IPS DF 19.7 (cell line): ENCODE data around the gene KRT222.

Source experiments
- DNase-seq: peaks from one replicate; pipeline ENCODE4 v3.0.0-alpha.2; 2013; ENCODE audit warnings: low read depth, low spot score

The KRT222 gene

DNA sequence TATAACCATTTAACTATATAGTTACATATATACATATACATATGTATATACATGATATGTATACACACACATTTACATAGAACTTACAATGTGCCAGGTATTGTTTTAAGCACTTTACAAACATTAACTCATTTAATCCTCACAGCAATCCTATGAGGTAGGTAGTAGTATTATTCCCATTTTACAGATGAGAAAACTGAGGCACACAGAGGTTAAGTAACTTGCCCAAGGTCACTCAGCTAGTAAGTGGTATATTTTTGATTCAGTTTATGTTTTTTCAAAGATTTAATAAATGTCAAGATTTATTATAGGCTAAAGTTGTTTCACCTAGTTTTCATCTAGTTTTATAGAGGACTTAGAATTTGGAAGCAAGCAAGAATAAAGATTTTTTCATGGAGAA, 6.6 kb downstream of the KRT222 start:
- no peak for DNase-seq

DNA sequence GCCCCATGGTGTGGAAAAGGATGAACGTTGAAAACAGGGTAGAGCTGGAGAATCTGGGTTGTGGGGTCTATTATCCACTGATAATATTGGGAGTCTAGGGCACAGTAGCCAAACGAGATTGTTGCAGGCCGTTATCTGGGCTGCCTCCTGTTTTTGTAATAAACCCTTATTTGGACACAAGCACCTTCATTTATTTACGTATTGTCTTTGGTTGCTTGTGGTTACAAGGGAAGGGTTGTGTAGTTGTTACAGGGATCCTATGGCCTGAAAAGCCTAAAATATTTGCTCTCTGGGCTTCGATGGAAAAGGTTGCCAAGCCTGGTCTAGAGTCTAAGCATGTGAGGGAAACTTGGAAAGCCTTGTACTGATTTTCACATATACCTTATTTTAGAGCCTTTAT, 13.0 kb downstream of the KRT222 start:
- no peak for DNase-seq

DNA sequence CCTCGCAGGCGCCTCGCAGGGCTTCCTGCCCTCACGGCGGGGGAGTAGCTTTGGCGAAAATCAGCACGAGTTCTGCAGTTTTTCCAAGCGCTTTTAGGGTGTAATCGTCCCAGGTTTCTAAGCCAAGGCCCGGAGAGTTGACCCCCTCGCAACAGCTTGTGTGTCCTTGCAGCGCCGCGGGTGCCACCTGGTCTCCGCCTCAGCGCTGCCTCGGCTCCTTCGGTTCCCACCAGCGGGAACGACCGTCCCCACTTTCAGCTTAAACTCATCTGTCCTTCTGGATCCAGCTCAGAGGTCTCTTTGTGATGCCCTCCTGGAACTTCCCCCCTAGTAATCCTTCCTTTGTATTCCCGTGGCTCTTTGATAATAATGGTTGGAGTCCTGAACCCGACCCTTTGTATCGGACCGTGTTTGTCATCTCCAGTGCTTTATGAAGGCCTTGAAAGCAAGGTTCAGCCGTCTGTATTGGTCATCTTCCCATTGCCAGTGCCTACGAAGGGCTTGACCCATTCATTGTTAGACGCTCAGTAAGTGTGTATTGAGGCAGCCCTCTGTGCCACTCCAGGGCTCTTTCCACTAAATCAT, 16.5 kb downstream of the KRT222 start:
- no peak for DNase-seq

DNA sequence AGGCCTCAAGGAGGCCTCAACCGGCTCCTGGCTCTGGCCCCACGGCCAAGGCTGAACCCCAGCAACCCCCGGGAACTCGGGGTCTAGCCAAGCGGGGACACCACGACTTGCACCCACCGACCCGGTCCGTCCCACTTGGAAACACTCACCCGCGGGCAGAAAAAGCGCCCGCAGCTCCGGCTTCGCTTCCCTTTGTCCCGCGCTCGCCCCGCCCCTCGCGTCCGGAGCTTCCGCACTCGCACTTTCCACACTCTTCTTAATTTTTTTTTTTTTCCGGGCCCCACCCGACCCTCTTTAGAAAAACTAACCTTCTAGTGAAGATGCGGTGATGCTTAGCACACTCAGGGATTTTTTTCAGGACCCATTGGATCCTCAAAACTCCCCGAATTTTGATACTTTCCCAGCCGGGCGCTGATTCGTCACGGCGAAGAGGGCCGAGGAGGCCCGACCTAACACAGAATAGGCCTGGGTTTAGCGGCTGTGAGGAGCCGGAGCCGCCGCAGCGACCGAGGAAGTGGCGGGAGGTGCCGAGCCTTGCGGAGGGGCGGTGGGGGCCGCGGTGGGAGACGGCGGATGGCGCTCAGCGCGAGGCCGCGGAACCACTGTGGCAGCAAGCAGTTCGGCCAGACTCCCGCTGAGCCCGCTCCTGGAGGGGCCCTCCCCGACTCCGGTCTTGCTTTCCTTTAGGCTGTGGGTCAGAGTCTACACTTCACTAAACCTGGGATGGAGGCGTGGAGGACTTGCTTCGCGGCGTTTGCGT, 17.2 kb downstream of the KRT222 start, which contains the start of gene SMARCE1:
TSS of gene SMARCE1 (minus strand) at position 195 of the 760 bp plus-strand sequence. CDS start 2,016 bp downstream, outside the sequence.
- DNase-seq = peak; percentile 25

DNA sequence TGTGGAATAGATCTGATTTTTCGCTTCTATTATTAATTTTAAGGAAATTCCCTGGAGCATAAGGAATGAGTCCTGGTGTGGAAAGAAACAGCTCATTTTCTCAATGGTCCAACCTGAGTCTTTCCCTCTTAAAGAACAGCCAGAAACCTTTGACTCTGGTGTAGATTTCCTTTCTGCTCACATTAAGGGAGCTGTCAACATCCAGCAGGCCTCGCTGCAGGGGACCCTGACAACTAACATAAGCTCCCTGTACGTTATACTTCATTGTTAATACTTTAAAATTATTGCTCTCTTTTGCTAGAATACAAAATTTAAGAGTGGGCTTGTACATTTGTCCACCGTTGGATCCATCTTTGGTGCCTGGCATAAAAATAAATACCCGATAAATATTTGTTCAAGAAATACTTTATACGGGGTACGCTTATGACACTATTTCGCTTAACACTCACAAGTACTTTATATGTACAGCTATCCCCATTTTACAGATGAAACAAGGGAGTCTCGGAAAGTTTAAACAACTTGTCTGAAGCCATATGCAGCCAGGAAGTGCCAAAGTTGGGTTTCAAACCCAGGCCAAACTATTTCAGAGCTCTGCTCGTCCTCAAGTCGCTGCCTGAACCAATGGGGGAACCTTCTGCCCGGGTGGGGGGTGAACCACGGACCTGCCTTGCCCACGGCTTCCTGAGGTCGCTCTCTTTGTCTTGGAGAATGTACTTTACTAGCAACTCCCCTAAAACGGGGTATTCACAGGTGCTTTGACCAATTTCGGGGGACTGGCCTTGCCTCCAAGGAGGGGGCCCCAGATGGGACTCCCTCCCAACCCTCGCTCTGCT, 18.0 kb downstream of the KRT222 start:
- no peak for DNase-seq

DNA sequence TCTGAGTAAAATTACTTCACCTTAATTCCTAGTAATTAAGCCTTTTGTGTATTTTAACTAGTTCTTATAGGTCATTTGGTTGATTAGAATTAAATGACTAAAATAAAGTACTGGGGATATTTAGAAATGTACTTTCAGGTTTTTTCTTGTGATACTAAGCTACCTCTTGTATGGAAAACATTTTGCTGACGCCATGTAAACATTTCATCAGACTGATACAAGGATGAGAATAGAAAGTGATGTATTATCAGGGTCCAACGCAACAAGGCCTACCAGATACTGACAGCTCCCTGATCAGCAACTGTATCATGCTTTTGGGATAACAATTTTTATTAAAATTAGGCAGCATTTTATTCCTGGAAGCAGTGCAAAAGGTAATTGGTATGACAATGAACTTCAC, 19.0 kb downstream of the KRT222 start:
- DNase-seq = no peak

DNA sequence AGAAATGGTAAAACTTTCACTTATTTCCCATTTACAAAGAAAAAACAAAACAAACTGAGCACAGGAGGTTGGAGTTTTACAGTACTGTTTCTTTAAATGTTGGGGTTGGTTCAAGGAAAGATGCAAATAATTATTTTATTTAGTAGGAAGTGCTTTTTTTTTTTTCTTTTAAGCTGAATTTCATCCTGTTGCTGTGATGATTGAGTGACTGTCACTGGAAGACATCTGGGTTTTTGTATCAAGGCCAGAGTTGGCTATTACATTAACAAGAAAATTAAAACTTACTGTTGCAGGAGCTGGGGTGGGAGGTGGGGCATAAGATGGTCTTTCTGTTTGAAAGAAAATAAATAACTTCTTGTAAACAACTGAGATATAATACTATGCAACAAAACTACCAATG, 19.7 kb downstream of the KRT222 start:
- DNase-seq = no peak

DNA sequence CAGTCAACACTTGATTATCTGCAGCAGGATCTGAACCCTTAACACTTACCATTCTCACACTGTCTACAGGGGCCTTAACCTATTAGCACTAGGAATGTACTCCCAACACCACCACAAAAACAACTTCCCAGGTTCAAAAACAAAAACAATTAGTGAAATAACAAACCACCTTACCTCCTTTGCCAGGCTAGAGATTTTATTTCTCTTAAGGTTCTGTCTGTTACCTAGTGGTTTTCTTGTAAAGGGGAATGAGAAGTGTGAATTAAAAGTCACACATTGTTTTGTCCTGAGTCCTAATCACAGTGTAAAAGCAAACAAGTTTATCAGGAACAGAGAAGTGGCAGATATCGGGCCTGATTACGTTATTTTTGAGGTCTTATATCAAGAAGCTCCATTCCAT, 27.0 kb downstream of the KRT222 start:
- DNase-seq = no peak

DNA sequence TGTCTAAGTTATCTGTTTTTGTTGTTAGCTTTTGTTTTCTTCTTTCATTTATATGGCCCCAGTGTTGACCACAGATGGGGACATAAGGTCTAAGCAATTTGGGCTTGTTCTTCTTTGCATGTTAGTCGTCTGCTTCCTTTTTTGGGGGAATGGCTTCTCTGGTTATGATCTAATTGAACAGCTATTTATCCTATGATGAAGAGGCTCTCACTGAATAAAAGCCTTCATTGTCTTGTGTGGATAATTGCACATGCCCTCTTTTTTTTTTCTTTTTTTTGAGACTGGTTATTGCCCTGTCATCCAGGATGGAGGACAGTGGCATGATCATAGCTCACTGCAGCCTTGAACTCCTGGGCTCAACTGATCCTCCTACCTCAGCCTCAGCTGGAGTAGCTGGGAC, 31.1 kb downstream of the KRT222 start:
- no peak for DNase-seq

DNA sequence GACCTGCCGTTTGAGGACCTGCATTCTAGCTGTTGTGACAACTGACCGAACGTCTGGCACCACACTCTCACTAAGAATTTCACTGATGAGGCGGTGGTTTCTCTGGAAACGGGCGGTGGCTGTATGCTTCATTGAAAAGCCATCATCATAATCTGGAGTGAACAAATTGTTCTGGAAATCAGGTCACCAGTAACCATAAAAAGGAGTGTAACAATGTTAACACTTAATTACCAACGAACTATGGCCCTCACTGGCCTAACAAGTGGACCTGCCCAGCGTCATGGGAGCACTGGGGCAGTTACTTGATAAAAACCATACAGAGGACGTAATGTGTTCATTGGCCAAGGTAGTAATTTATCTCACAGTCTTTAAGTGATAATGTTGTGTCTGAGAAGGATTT, 32.8 kb downstream of the KRT222 start:
- DNase-seq = no peak

DNA sequence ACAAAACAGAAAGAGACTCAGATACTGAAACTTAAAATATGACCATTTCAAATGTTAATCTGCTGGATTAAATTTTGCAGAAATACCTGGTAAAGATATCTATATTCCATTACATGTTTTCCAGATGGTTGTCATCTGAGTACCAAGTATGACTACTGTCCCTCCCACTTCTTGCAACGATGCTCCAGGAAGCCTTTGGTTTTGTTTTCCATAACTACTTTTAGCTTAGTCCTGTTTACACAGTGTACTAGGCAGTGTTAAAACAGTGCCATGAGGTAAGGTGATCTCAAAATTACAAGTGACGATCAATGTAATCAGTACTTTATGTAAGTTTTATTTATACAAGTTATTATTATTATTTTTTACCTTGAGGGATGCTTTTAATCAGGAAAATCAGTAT, 35.1 kb downstream of the KRT222 start:
- no peak for DNase-seq

DNA sequence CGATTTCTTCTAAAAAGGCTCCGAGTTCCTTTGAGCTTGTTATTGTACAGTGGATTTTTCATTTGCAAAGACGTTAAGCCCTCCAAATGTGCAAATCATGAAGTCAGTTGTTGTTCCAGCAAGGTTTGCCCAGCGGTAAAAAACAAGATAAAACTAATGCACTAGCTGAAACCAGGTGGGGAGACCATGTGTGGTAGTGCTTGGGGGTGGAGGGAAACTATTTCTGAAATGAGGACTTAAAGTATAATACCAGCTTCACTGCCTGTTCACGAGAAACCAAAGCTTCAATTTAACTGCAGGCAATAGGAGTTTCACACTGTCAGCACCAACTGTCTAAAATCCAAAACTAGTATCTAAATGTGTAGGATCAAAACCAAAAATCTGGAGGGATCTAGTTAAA, 39.7 kb downstream of the KRT222 start:
- no peak for DNase-seq

DNA sequence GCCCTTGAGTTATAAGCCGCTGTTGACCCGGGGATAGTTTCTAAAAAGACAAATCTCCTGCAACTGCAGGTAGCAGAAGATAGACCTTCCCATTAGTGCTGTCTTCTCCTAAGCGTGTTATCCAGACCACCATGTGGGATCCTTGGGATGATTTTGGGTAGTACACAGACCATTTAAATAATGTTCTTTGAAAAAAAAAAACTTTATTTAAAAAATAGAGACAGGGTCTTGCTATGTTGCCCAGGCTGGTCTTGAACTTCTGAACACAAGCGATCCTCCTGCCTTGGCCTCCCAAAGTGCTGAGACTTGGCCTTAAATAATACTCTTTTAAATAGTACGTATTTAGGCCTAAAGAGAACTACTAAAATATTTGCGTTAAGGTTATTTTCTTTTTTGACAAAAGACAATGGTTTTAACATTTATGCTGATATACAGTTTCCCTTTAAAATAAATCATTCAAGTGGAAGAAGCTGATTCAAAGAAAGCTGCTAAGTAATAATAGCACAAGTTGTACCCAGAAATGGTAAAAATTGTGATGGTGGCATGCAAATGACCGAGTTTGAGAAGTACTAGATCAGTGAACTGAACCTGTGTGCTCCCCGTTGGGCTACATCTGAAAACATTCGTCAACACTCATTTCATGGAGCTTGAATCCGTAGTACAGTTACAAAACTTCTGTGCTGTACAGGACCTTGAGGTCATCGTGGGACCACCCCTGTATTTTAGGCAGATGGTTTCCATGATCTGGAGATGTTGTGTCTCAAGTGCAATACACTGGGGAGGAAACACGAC, 41.4 kb downstream of the KRT222 start:
- DNase-seq = no peak

DNA sequence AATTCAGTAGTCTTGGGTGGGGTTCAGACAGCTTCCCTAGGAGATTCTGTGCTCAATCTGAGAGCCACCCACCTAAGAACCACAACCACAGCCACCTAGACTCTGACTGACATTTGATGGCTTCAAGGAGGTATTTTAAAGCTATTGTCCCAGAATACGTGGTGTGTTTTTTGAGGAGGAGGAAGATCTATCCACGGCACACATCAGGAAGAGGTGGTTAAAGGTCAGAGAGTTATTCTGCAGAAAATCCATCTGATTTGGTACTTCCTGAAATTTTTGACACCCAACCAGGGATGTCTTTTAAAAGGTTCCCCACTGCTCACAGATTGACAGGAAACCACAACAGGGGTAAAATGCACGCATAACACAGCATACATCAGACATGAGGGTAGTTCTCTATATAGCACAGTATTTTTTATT, 42.5 kb downstream of the KRT222 start:
- DNase-seq = no peak

DNA sequence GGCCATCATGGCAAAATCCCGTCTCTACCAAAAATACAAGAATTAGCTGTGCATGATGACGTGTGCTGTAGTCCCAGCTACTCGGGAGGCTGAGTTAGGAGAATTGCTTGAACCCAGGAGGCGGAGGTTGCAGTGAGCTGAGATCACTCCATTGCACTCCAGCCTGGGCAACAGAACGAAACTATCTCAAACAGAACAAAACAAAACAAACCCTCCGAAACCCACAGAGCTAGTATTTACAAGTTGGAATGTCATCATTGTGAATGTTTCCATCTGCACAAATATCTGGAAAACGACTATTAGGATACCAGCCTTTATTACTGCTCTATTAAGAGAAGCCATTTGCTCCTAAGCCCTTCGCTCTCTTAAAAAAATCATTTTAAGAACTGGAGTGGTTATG, 43.4 kb downstream of the KRT222 start:
- DNase-seq = no peak

DNA sequence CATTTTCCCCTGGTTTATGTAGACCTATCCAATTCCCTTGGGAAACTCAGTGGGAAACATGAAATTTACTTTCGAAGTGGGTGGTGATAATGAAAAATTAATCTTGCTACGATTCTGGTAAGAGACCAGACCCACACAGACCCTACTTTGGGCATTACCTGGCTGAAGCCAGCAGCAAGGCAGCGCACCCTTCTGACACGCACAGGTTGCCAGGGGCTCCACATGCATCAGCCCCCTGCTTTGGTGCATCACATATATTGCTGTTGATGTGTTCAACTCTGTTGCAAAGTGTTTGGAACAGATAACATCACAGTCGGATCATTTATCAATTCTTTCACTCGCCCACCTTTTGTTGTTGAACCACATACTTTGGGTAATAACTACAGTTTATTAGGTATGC, 44.0 kb downstream of the KRT222 start:
- no peak for DNase-seq

DNA sequence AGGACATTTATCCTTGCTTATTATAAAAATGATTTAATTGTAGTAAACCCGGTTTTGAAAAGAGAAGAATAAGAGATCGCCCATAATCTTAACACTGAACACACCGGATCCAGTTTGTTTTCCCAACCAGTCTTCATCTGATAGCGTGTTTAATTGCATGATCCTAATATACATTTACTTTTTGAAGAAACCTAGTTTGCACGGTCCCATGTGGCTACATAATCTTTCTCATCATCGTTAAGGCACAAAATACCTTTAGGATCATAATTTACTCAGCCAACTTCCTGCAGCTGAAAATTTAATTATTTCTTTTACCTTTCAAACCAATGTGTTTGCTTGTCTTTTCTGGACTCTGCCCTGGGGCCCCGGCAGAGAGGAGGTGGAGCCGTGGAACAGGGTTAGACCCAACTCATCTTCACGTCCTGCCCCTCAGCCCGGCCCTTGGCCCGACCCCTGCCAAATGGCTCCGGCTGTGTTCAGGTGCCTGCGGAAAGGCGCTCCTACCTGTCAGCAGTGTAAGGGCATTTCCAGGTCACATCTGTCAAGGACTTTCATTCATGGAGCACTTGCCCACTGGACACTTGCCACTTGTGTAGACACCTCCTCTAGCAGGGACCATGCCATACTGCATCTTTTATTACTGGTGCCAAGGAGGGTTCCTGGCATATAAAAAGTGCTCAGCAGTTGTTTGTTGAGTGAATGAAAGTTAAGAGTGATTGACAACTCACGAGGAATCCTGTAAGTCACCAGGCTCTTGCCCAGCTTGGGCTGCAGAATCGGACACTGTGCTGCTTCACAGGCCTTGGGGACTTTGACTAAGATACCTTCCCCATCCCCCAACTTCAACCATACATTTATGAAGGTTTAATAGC, 46.0 kb downstream of the KRT222 start:
- DNase-seq = no peak

DNA sequence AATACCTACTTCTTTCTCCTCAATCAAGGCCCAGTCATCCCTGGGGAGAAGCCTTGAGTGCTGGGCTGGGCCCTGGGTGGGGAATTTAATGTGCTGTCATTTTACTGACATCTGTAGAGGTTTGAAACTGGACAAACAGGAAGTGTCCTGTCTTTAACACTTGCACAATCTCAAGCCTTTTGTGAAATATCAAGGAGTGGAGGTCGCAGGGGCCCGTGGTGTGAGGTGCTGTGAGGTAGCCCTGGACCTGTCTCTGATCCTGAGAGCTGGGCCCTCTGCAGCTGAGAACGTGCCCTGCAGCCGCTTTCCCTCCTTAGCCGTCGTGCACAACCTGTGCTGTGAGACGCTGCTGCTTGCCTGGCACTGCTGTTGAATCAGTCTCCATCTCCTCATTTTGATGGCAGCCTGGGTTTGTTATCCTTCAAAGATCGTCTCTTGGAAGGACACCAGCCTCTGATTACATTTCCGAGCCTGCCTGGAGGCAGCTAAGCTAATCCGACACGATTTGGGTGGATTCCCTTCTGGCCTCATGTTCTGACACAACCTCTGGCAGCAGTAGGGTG, 47.2 kb downstream of the KRT222 start:
- no peak for DNase-seq

DNA sequence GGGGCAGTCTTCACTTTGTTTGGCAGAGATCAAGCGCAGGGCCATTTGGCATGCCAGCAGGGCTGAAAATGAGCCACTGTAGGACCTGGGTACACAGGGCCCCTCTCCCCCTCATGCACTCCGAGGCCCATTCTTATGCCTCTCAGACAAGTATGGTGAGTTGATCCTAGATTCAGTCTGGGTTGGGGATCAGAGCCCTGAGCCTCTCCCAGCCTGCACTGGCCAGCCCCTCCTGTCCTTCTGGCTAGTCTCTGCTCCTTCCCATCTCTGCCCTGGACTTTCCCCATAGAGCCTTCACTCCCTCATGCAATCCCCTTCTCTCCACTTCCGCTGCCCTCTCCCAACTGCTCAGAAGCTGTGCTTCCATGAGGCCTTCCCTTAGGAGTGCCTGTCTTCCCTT, 48.4 kb downstream of the KRT222 start:
- no peak for DNase-seq

DNA sequence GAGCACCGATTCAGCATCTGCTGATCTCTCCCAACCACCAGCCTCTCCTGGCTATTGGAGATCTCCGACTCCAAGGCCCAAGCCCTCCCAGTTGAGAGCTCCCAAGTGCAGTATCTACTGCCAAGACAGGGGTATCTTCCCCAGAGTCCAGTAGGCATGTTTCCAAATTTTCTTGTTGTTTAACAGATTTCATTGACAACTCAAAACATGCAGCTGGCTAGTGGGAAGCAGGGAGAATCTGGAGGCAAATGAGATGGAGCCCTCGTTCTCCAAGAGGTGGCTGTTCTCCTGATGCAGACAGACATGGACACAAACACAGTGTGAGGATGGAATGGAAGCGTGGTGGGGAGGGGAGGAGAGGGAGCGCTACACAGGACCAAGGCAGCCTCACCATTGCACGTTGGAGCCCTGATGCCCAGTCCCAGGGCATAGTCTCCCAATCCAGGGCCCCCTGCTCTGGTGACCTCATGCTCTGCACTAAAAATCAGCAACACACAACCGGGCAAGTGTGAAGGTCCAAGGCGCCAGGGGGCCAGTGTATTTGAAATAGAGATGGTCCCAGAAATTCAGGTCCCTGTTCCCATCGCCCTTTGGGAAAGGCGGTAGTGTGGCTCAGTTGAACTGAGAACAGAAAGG, 49.0 kb downstream of the KRT222 start:
- DNase-seq = no peak
